H1 (cell line): ENCODE data around the gene CKLF. TPM values are rescaled to one million over a fixed set of nuclear protein-coding genes. Genes with fewer than 3 reads are reported as not detected.

Experiments
- CBX8 ChIP-seq: fragments of 300-800, 300-1000 bp; sonication (generic); IDR thresholded peaks from 2 replicates; pipeline ENCODE4 v1.7.1; 2016; ENCODE audit warnings: low read depth, low read length, borderline replicate concordance
- TBP ChIP-seq: IDR thresholded peaks from 2 replicates; pipeline ENCODE4 v1.6.1; 2011; ENCODE audit warnings: low read depth, low read length, improper control_type of control experiment
- polyA plus RNA-seq, 7 experiments: library from polyadenylated mRNA; depleted of rRNA in 3 of 7; stranded (reverse) in 5 of 7; unstranded in 2 of 7; fragments of >200 nt in 5 of 7; fragments of 200-250 nt in 2 of 7; gene quantifications; 1 replicate in 5 of 7; 2 replicates in 1 of 7; 4 replicates in 1 of 7; pipeline versions ENCODE4 v1.2.1 to v1.2.3, GENCODE V29; 2011 to 2013; ENCODE audit warnings: missing spikeins in 2 of 7, mixed read lengths in 2 of 7
- total RNA-seq: library from RNA; stranded (reverse); fragmentation: NEBNext Ultra II Directional; extraction: Animal tissue kit (Norgen Biotek cat#: 25700); gene quantifications from 2 replicates; pipeline ENCODE4 v1.2.1, GENCODE V29; 2021

Gene CKLF
- total and polyA plus RNA-seq, 2 of the 8 experiments (the other 6 are each of a cell fraction or from before 2014, with no cell fraction given) = 21.1 to 63.5 TPM

DNA sequence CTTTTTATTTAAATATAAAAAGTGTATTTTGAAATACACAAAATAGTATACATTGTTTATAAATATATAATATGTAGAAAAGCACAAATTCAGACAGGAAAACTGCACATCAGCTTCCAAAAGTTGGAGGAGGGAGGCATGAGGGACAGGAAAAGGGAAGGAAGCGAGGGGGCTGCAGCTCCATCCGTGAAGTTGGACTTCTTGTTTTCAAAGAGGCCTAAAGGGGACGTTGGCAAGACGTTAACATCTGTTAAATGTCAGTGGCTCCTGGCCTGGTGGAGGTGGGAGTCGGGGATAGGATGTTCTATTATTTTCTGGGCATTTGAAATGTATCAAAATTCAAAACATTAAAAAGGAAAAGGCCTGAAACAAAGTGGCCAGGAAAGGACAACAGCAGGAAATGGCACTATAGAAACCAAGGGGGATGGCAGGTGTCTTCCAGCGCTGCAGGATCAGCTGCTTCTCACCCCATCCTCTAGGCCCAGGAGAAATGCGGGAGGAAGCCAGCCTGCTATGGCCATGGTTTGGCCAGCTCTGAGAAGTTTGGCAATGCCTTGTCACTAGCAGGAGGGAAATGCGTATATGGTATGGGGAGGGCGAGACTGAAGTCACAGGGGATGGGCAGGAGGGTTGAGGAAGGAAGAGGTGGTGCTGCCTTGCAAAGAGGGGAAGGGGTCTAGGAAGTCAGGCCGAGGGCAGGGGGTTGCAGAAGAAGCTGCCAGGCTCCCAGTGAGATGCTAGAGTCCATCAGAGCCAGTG is 33.3 kb downstream of the CKLF start (continued):
- TF ChIP-seq TBP = no peak
- TF ChIP-seq CBX8 = no peak
- TF ChIP-seq, all 59 proteins: peak for 0
